HG02798 (cell line): ENCODE results near the gene MITF.

Experiments
- ATAC-seq: cut with Tn5 transposase; IDR thresholded peaks from one replicate; pipeline ENCODE4 v1.9.1; 2021; ENCODE audit warnings: mild to moderate bottlenecking; ENCODE audit not compliant: unreplicated experiment, poor library complexity

Gene MITF

GRCh38 chr3:69751074-69751476, 11.8 kb downstream of the MITF start:
- no peak for ATAC-seq

DNA sequence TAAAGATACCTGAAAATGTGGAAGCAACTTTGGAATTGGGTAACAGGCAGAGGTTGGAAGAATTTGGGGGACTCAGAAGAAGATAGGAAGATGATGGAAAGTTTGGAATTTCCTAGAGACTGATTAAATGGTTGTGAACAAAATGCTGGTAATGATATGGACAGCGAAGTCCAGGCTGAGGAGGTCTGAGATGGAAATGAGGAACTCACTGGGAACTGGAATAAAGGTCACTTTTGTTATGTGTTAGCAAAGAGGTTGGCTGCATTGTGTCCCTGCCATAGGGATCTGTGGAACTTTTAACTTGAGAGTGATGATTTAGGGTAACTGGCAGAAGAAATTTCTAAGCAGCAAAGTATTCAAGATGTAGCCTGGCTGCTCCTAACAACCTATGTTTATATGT, 13.0 kb downstream of the MITF start:
- no peak for ATAC-seq

GRCh38 chr3:69753179-69753775, 14.0 kb downstream of the MITF start:
- ATAC-seq: no peak

DNA sequence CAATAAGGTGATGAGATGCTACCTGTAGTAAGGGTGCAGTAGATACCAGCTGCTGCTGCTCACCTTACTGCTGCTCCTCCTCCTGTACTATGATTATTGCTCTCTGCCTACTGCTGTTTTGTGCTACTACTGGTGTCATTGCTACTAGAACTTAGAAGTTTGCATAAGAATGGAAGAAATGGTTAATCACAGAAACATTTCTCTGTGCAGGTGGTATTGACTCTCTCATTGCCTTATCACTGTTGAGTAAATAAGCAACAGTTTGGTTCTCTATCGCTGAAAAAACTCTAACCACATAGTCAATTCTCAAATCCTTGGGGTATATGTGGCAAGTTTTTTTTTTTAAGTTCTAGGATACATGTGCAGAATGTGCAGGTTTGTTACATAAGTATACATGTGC, 16.5 kb downstream of the MITF start:
- no peak for ATAC-seq

GRCh38 chr3:69761896-69762767, 22.9 kb downstream of the MITF start:
- peak; percentile 63 for ATAC-seq

- ATAC-seq: peak; percentile 18
Observed at GRCh38 chr3:69762768-69763229, 23.5 kb downstream of the MITF start.

DNA sequence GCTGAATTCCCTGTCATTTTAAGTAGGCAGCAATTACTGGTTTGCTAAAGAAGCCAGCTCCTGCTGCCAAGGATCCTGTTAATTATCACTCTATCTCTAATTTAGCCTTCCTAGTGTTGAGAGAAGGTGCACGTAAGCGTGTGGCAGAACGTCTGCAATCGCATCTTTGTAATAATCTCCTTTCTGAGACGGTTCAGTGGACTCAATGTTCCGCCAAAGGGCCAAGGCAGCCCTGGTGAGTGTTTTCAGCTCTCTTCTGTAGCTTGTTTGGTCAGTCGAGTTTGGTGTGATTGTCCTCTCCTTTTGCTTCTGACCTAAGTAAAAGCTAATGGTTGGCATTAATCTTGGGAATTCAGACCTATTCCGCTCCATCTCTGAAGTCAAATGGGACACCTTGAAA, 24.2 kb downstream of the MITF start:
- no peak for ATAC-seq

- ATAC-seq: no peak
Observed at GRCh38 chr3:69764121-69764741, 25.0 kb downstream of the MITF start.

- no peak for ATAC-seq
Observed at GRCh38 chr3:69764861-69765260, 25.6 kb downstream of the MITF start.

- no peak for ATAC-seq
Observed at GRCh38 chr3:69766638-69767037, 27.4 kb downstream of the MITF start.

DNA sequence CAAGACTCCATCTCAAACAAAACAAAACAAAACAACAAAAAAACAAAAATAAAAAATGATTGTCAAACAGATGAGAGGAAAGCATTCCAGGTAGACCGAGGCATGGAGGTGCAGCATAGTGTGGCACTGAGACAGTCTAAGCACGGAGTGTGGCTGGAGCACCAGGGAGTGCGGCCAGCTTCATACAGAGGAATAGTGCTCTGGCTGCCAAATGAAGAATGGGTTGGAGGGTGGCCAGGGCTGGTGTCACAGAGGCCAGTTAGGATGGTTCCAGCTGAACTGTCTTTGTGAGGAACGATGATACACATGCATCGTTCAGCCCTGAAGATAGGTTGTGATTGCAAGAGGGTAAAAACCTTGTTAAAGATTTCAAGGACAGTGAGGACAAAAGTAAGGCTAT, 28.3 kb downstream of the MITF start:
- no peak for ATAC-seq

DNA sequence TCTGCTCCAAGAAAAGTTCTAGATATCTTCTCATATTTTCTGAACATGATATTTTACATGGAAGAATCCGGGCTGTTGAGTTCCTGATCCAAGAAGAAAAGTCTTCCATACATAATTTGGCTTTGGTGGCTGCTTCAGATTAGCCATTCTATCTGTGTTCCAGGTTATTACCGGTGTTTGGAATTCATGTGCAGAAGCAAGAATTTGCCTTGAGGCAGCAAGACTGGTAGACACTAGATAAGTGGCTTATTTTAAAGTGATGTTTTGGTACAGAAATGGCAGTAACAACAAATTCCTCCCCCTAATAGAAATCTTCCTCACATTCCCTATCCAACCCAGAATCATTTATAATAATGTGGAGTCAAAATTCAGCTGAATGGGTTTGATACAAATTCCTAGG, 29.2 kb downstream of the MITF start:
- no peak for ATAC-seq

DNA sequence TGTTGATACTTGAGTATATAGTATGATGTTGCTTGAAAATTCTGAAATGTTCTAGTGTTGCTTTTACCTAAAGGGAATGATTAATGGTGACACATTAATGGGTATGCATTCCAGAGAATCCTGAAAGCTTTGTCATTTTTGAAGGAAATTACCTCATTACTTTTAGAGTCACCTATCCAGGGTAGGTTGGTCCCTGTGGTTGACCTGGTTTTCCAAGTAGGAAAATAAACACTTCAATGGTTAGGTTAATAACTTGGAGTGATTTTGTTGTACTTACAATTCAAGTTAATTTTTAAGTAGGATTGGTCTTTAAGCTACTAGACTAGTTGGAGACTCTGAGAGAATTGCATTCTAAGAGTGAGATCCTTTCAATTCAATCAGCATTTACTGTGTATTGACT, 31.0 kb downstream of the MITF start:
- ATAC-seq: no peak

GRCh38 chr3:69770976-69771634, 31.8 kb downstream of the MITF start:
- no peak for ATAC-seq

- no peak for ATAC-seq
Observed at GRCh38 chr3:69772152-69772867, 33.0 kb downstream of the MITF start.

DNA sequence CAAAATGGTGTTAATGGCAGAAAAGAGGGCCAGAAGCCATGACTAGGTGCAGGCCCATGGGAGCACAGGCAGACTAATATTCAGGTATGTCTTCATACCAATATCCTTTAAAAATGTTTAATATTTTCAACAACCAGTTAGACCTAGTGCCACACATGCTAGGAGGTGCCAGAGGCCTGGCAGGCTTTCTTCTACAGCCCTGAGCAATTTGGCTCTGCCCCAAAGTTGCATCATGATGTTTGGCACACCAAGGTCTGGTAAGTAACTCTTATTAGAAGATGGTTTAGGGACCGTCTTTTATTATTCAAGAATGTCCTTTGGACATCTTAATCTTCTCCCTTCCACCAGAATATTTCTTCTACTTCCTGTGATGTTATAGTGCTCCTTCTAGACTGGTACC, 34.8 kb downstream of the MITF start:
- ATAC-seq: no peak

DNA sequence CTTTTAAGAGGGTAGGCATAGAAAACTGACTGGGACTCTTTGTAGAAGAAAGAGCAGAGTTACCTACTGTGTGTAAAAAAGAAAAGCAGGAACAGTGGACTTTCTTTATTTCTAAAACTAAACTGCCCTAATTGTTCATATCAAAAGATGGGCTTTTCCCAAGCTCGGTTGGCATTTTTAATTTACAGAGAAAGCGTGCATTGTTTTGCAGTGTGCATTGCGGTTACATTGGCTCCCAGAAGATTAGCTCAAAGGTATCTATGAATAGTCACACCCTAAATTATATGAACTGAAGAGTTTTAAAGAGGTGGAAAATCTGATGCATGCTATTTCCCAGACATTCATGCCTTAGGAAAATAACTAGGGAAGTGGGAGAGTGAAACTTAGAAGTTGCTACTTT, 36.5 kb downstream of the MITF start:
- ATAC-seq: no peak

GRCh38 chr3:69776289-69776688, 37.0 kb downstream of the MITF start:
- ATAC-seq: no peak

DNA sequence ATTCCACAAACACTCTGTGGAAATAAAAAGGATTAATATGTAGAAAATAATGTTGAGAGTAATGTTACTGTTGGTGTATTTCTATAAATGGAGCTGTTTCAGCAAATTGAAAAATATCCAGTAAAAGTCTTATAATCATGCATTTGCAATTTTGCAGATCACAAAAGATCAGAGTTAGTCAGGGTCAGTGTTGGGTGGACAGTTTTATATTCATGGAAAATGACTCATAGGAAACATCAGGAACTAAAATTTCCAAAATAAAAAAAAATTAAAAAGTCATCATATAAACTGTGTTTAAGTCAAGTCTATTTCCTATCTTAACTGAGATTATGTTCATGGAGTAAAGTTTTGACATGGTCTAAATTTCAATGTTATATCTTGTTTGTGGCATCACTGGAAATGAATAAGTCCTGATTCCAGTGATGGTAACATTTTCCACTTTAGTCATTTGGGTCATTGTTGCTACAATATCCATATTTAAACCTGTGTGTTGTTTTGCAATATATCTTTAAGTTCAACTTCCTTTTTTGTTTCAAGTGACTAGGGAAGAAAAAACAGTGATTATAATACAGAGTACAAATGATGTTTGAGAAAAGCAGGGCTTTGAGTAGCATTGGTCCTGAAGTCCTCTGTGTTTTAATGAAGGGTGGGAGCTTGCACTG, 37.8 kb downstream of the MITF start:
- no peak for ATAC-seq

GRCh38 chr3:69777582-69777967, 38.3 kb downstream of the MITF start:
- no peak for ATAC-seq
